Measurements from ENCODE around the gene TRIOBP.
"Not testable (repeated sequence)": the region's sequence is repeated elsewhere in the genome, so short reads cannot be mapped to it uniquely, and the experiment has no call there.

The TRIOBP gene

GRCh38 chr22:37694131-37694530 lies 2.7 kb upstream of the TRIOBP start:
- DNase-seq = not testable (repeated sequence)

- not testable (repeated sequence) for DNase-seq
Measured at GRCh38 chr22:37696260-37696656, 590 bp upstream of the TRIOBP start.

GRCh38 chr22:37697538-37697835 lies 639 bp downstream of the TRIOBP start:
- no peak for DNase-seq

- DNase-seq = no peak
Measured at GRCh38 chr22:37701141-37701786, 4.4 kb downstream of the TRIOBP start.

- no peak for DNase-seq
Measured at GRCh38 chr22:37703906-37704305, 7.1 kb downstream of the TRIOBP start.

GRCh38 chr22:37704645-37705044 lies 7.8 kb downstream of the TRIOBP start:
- DNase-seq = no peak

GRCh38 chr22:37705205-37705604 lies 8.4 kb downstream of the TRIOBP start:
- DNase-seq = no peak

- no peak for DNase-seq
Measured at GRCh38 chr22:37708580-37709444, 12.0 kb downstream of the TRIOBP start.

GRCh38 chr22:37709445-37709765 lies 12.6 kb downstream of the TRIOBP start:
- DNase-seq = no peak

- no peak for DNase-seq
Measured at GRCh38 chr22:37710675-37711074, 13.8 kb downstream of the TRIOBP start.

GRCh38 chr22:37711490-37711889 lies 14.6 kb downstream of the TRIOBP start:
- no peak for DNase-seq

GRCh38 chr22:37713761-37714160 lies 16.9 kb downstream of the TRIOBP start:
- no peak for DNase-seq

- DNase-seq = no peak
Measured at GRCh38 chr22:37714634-37715033, 17.8 kb downstream of the TRIOBP start.

- DNase-seq = no peak
Measured at GRCh38 chr22:37715760-37716159, 18.9 kb downstream of the TRIOBP start.

GRCh38 chr22:37716708-37717107 lies 19.9 kb downstream of the TRIOBP start:
- no peak for DNase-seq

- not testable (repeated sequence) for DNase-seq
Measured at GRCh38 chr22:37717235-37717634, 20.4 kb downstream of the TRIOBP start.

- not testable (repeated sequence) for DNase-seq
Measured at GRCh38 chr22:37717746-37718305, 21.0 kb downstream of the TRIOBP start.

GRCh38 chr22:37725551-37726240 lies 28.8 kb downstream of the TRIOBP start:
- no peak for DNase-seq

- peak in 1 of 5 experiments; percentile 37 for DNase-seq
Measured at GRCh38 chr22:37726241-37726887, 29.5 kb downstream of the TRIOBP start.

GRCh38 chr22:37728620-37729019 lies 31.8 kb downstream of the TRIOBP start:
- DNase-seq = no peak

GRCh38 chr22:37731804-37732471 lies 35.1 kb downstream of the TRIOBP start:
- no peak for DNase-seq

Data from T-helper 2 cell (primary cell).